PC-3 (cell line): ENCODE data around the gene SPATA32. TPM values are rescaled to one million over a fixed set of nuclear protein-coding genes. Genes with fewer than 3 reads are reported as not detected.

Experiments used
- ATAC-seq: fragments of 200-7000 bp; cut with Tn5 transposase; 2 replicates; pipeline ENCODE4 v1.9.1; 2020; ENCODE audit warnings: mild to moderate bottlenecking, moderate library complexity
- Bru-seq: library from RNA; stranded (reverse); fragments of 400-500 nt; gene quantifications from one replicate; lab custom pipeline; 2021; lab: Mats Ljungman, UMichigan
- BruChase-seq, 2 experiments: library from RNA; stranded (reverse); fragments of 400-500 nt; gene quantifications; one replicate each; lab custom pipeline; 2021; lab: Mats Ljungman, UMichigan
- BruUV-seq: library from RNA; stranded (reverse); fragments of 400-500 nt; replicated peaks from 2 replicates; lab custom pipeline; 2021; lab: Mats Ljungman, UMichigan
- CTCF ChIA-PET: fragments of 300-600 bp; sonication (Branson Sonifier 250); formaldehyde crosslinking; loops from one replicate; lab custom pipeline; 2022; ENCODE audit warnings: antibody characterized with exemption; lab: Charles Lee
- POLR2A ChIA-PET: fragments of 300-600 bp; sonication (Branson Sonifier 250); formaldehyde crosslinking; loops from one replicate; lab custom pipeline; 2022; ENCODE audit warnings: antibody characterized with exemption; ENCODE audit not compliant: unreplicated experiment; lab: Charles Lee
- DNase-seq: peaks from one replicate; pipeline ENCODE4 v3.0.0-alpha.2; 2015
- H2AFZ ChIP-seq: fragments of 300-600 bp; sonication (generic); 2 replicates; pipeline ENCODE4 v1.6.0; 2016; ENCODE audit warnings: antibody characterized with exemption, low read length
- H3F3A ChIP-seq: fragments of 300-600 bp; sonication (generic); one replicate; pipeline ENCODE4 v1.6.0; 2017; ENCODE audit warnings: antibody characterized with exemption, low read length, control low read depth, mild to moderate bottlenecking; ENCODE audit not compliant: unreplicated experiment
- H3K27ac ChIP-seq: fragments of 300-600 bp; sonication (generic); 2 replicates; pipeline ENCODE4 v1.5.1; 2016; ENCODE audit warnings: mild to moderate bottlenecking, low read length
- H3K27me3 ChIP-seq: fragments of 300-600 bp; sonication (generic); 2 replicates; pipeline ENCODE4 v1.6.1; 2016; ENCODE audit warnings: low read length, mixed read lengths
- H3K36me3 ChIP-seq: fragments of 300-600 bp; sonication (generic); 2 replicates; pipeline ENCODE4 v1.6.1; 2016; ENCODE audit warnings: low read depth, mixed run types, low read length, mixed read lengths
- H3K4me1 ChIP-seq: fragments of 300-600 bp; sonication (generic); 2 replicates; pipeline ENCODE4 v1.5.1; 2016; ENCODE audit warnings: low read length; ENCODE audit not compliant: insufficient read depth
- H3K4me2 ChIP-seq: fragments of 300-600 bp; sonication (generic); 2 replicates; pipeline ENCODE4 v1.6.0; 2016; ENCODE audit warnings: low read length
- H3K4me3 ChIP-seq: fragments of 300-600 bp; sonication (generic); 2 replicates; pipeline ENCODE4 v1.5.1; 2016; ENCODE audit warnings: mild to moderate bottlenecking, low read length, mixed read lengths
- H3K79me2 ChIP-seq: fragments of 300-600 bp; sonication (generic); 2 replicates; pipeline ENCODE4 v1.6.1; 2017; ENCODE audit warnings: low read length, mixed read lengths
- H3K9ac ChIP-seq: fragments of 300-600 bp; sonication (generic); 2 replicates; pipeline ENCODE4 v1.6.0; 2016; ENCODE audit warnings: mild to moderate bottlenecking, low read length
- H3K9me2 ChIP-seq: fragments of 300-600 bp; sonication (generic); replicated peaks from 2 replicates; pipeline ENCODE4 v1.6.1; 2016; ENCODE audit warnings: mixed run types, low read length, mixed read lengths
- H3K9me3 ChIP-seq: fragments of 300-600 bp; sonication (generic); 2 replicates; pipeline ENCODE4 v1.6.1; 2016; ENCODE audit warnings: low read length, mixed read lengths
- H4K20me1 ChIP-seq: fragments of 300-600 bp; sonication (generic); 2 replicates; pipeline ENCODE4 v1.6.1; 2016; ENCODE audit warnings: low read length, mixed read lengths
- CTCF ChIP-seq: fragments of 300-600 bp; sonication (generic); conservative IDR thresholded peaks from 2 replicates; pipeline ENCODE4 v1.5.1; 2017; ENCODE audit warnings: antibody characterized with exemption, low read depth, mild to moderate bottlenecking, low read length
- EZH2 ChIP-seq: fragments of 300-600 bp; sonication (generic); IDR thresholded peaks from one replicate; pipeline ENCODE4 v1.6.1; 2017; ENCODE audit warnings: antibody characterized with exemption, mild to moderate bottlenecking, low read length; ENCODE audit not compliant: unreplicated experiment
- EZH2phosphoT487 ChIP-seq: fragments of 300-600 bp; sonication (generic); IDR thresholded peaks from 2 replicates; pipeline ENCODE4 v1.6.1; 2018; ENCODE audit warnings: mild to moderate bottlenecking, antibody characterized with exemption, low read length, borderline replicate concordance
- intact Hi-C: fragments of 100-400 bp; cut with micrococcal nuclease; formaldehyde crosslinking; loops from 2 replicates; pipeline ENCODE4 v1.9.0; 2023
- long read RNA-seq: library from polyadenylated mRNA; unstranded; transcript quantifications from one replicate; pipeline ENCODE4 v2.0.0, GENCODE V29; 2021; ENCODE audit not compliant: unreplicated experiment
- total RNA-seq: library from RNA; depleted of rRNA; stranded (reverse); fragments of >200 nt; gene quantifications from 2 replicates; pipeline ENCODE4 v1.2.3, GENCODE V29; 2014; rRNA removed

Gene SPATA32
- total RNA-seq (not detected in 2 replicates), Bru-seq, nascent RNA (percentile 33 among the genes with signal in this experiment), BruChase-seq, experiment 1, labeled RNA remaining after a 6-hour chase (percentile 43 among the genes with signal in this experiment), BruChase-seq, experiment 2, labeled RNA remaining after a 2-hour chase (percentile 50 among the genes with signal in this experiment)
- long read RNA-seq, result 0 reads

- H3K27me3 ChIP-seq, result no peaks in the 10 kb centered on the region
- POLR2A ChIA-PET, result no interaction called here
Measured at GRCh38 chr17:45261577-45262515, at the start of gene SPATA32. Gene SPATA32 (minus strand): TSS chr17:45262094. CDS start chr17:45262016, 78 bp downstream.

GRCh38 chr17:45311401-45311759 is 49.5 kb upstream of the SPATA32 start:
- ATAC-seq (no peak), DNase-seq (no peak)
- H3K4me2 ChIP-seq, result peak overlapping the region; percentile 89
- no TSS peak for BruUV-seq
- H3K9me3 ChIP-seq, result no peaks in the 10 kb centered on the region
- peak overlapping the region; percentile 94 for H3K27ac ChIP-seq
- peaks cover 96% of the 10 kb centered on the region for H3K79me2 ChIP-seq
- H3K4me3 ChIP-seq, result peak overlapping the region; percentile 78
- no peak for TF ChIP-seq EZH2
- peak; percentile 30; the same call in 1 of the 2 replicates for TF ChIP-seq CTCF
- no peak for TF ChIP-seq EZH2phosphoT487
- no peaks in the 10 kb centered on the region for H3K27me3 ChIP-seq
- peaks cover 27% of the 10 kb centered on the region for H3F3A ChIP-seq
- CTCF ChIA-PET, result interaction anchor here (0.6 to 2.4 kb wide), 5 partner anchors 18 to 536 kb away, joined by 3 to 23 read pairs (median 4); partner anchors contain the start of gene HEXIM1
- POLR2A ChIA-PET, result interaction anchor here (0.7 to 1.3 kb wide), 3 partner anchors 11 to 163 kb away, joined by 3 to 4 read pairs (median 4); partner anchors contain the start of gene HEXIM1
- no peak overlapping the region for H2AFZ ChIP-seq
- H3K9me2 ChIP-seq, result no peaks in the 10 kb centered on the region
- peak overlapping the region; percentile 68 for H3K9ac ChIP-seq
- H3K4me1 ChIP-seq, result peaks cover 76% of the 10 kb centered on the region
- H4K20me1 ChIP-seq, result peaks cover 41% of the 10 kb centered on the region
- intact Hi-C loops, result loop anchor here (10.0 kb wide), 1 partner anchor 177 kb away; the partner anchor contains the start of genes ACBD4 and PLCD3
- H3K36me3 ChIP-seq, result peaks cover 23% of the 10 kb centered on the region

More at GRCh38 chr17:45261577-45262515, at the start of gene SPATA32:
- intact Hi-C loops, result no loop called here
- BruUV-seq, result no TSS peak
- Histone ChIP-seq H2AFZ (peak within 1 kb of the TSS; percentile 51), H3K79me2 (no peaks in the 10 kb centered on the region), H3K4me3 (peak within 1 kb of the TSS; percentile 59), H3K4me1 (peaks cover 26% of the 10 kb centered on the region), H3K9me2 (no peaks in the 10 kb centered on the region), H3K9ac (peak within 1 kb of the TSS; percentile 36), H3K36me3 (peaks cover 26% of the 10 kb centered on the region; the same call in 1 of the 2 replicates), H3F3A (peaks cover 4% of the 10 kb centered on the region), H3K9me3 (no peaks in the 10 kb centered on the region), H4K20me1 (no peaks in the 10 kb centered on the region), H3K27ac (no peak within 1 kb of the TSS), H3K4me2 (peak within 1 kb of the TSS; percentile 80)
- no peak for TF ChIP-seq EZH2phosphoT487
- TF ChIP-seq EZH2, result no peak
- no peak for TF ChIP-seq CTCF
- ATAC-seq (peak; percentile 52), DNase-seq (peak; percentile 62)
- CTCF ChIA-PET, result interaction anchor here (0.6 kb wide), 1 partner anchor 85 kb away, joined by 8 read pairs; no protein-coding TSS in a partner anchor
